HepG2 (cell line): ENCODE data around the gene NARF. TPM values are rescaled to one million over a fixed set of nuclear protein-coding genes. Genes with fewer than 3 reads are reported as not detected.

Source experiments
- KDM2A ChIP-seq: sonication (generic); formaldehyde crosslinking; IDR thresholded peaks from 2 replicates; pipeline ENCODE4 v1.4.0; 2020; ENCODE audit warnings: low read depth, missing genetic modification reagents, borderline replicate concordance
- PITX1 ChIP-seq: sonication (generic); formaldehyde crosslinking; IDR thresholded peaks from 2 replicates; pipeline ENCODE4 v1.5.1; 2020; ENCODE audit warnings: mild to moderate bottlenecking, missing genetic modification reagents
- SAP130 ChIP-seq: IDR thresholded peaks from 2 replicates; pipeline ENCODE4 v1.6.1; 2016; ENCODE audit warnings: low read depth
- ZBTB8A ChIP-seq: sonication (generic); formaldehyde crosslinking; IDR thresholded peaks from 2 replicates; pipeline ENCODE4 v1.4.0; 2020; ENCODE audit warnings: mild to moderate bottlenecking, low read depth, missing genetic modification reagents, borderline replicate concordance
- ZHX1 ChIP-seq: sonication (generic); formaldehyde crosslinking; IDR thresholded peaks from 2 replicates; pipeline ENCODE4 v1.8.1; 2022; ENCODE audit warnings: low read depth, mild to moderate bottlenecking, missing genetic modification reagents
- ZNF335 ChIP-seq: sonication (generic); formaldehyde crosslinking; IDR thresholded peaks from 2 replicates; pipeline ENCODE4 v1.4.0; 2020; ENCODE audit warnings: missing genetic modification reagents
- ZNF782 ChIP-seq: sonication (generic); formaldehyde crosslinking; IDR thresholded peaks from 2 replicates; pipeline ENCODE4 v1.4.0; 2020; ENCODE audit warnings: missing genetic modification reagents, mild to moderate bottlenecking, borderline replicate concordance
- polyA plus RNA-seq, 8 experiments: library from polyadenylated mRNA; depleted of rRNA in 3 of 8; stranded (reverse) in 7 of 8; unstranded in 1 of 8; fragments of >200 nt; fragmentation: Illumina TruSeq in 4 of 8; extraction: Trizol in 4 of 8; gene quantifications; 2 replicates each; pipeline versions ENCODE4 v1.2.1 to v1.2.3, GENCODE V29; 2011 to 2016; ENCODE audit warnings: low read depth in 4 of 8, missing spikeins in 1 of 8, mixed read lengths in 1 of 8; ENCODE audit not compliant: insufficient read depth in 1 of 8
- total RNA-seq, 5 experiments: library from RNA; depleted of rRNA; stranded (reverse); fragments of >200 nt; fragmentation: Illumina TruSeq; extraction: Trizol; gene quantifications; 2 replicates each; pipeline ENCODE4 v1.2.3, GENCODE V29; 2016; ENCODE audit warnings: low read depth in 1 of 5
- TF ChIP-seq, protein P1 (sequence below): sonication (generic); formaldehyde crosslinking; IDR thresholded peaks from 2 replicates; pipeline ENCODE4 v1.5.0; 2020; ENCODE audit warnings: missing genetic modification reagents, mild to moderate bottlenecking, borderline replicate concordance

Gene NARF
- total and polyA plus RNA-seq, 2 of the 13 experiments (the other 11 are each of a cell fraction or from before 2014, with no cell fraction given) = 61.1 to 144 TPM

DNA sequence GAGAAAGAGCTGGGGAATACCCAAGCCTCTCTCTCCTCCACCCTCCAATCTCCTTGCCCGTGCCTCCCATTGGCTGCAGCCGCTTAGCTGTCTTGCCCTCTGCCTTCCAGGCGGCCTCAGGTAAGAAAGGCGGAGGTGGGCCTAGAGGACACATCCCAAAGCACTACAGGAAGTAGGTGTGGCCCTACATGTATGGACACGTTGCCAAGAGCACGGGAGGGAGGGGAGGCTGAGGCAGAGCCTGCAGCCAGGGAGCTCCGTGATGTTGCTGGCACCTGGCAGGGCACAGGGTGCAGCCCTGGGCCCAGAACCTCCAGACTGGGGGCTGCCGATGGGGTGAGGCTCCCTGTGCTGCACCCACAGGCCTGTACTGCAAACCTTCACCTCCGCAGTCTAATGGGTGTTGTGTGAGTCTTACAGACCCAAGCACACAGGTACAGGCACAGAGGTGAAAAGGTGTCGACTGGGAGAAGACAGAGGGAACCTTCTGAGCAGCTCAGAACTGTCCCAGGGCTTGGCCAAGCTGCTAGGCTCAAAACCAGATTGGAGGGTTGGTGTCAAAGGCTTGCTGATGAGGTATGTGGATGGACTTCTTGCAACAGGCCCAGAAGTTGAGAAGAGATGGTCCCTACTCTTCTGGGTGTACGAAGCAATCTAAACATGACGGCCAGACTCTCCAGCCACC is 37.4 kb downstream of the NARF start (continued):
- TF ChIP-seq, protein P1, sequence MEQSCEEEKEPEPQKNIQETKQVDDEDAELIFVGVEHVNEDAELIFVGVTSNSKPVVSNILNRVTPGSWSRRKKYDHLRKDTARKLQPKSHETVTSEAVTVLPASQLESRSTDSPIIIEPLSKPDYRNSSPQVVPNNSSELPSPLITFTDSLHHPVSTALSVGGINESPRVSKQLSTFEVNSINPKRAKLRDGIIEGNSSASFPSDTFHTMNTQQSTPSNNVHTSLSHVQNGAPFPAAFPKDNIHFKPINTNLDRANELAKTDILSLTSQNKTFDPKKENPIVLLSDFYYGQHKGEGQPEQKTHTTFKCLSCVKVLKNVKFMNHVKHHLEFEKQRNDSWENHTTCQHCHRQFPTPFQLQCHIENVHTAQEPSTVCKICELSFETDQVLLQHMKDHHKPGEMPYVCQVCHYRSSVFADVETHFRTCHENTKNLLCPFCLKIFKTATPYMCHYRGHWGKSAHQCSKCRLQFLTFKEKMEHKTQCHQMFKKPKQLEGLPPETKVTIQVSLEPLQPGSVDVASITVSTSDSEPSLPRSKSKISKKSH (CRISPR knock-in tag) = peak; percentile 91; the same call in 1 of the 2 replicates
- peak; percentile 77; the same call in 1 of the 2 replicates for TF ChIP-seq ZNF335 (CRISPR knock-in tag)
- TF ChIP-seq PITX1 (CRISPR knock-in tag) = peak; percentile 0; the same call in 1 of the 2 replicates
- 0 out of 2 replicates have a peak, but pooled peaks have one; percentile 59 for TF ChIP-seq ZBTB8A (CRISPR knock-in tag)
- TF ChIP-seq ZHX1 (CRISPR knock-in tag) = no peak
- 0 out of 2 replicates have a peak, but pooled peaks have one; percentile 44 for TF ChIP-seq ZNF782
- TF ChIP-seq KDM2A = peak; percentile 23; the same call in 1 of the 2 replicates
- peak; percentile 42 for TF ChIP-seq SAP130 (CRISPR knock-in tag)
